ENCODE results near the gene IFNLR1. TPM values are rescaled to one million over a fixed set of nuclear protein-coding genes. Genes with fewer than 3 reads are reported as not detected.

Gene IFNLR1
- total and polyA plus RNA-seq, 2 experiments from 2014 or later: 6.4 to 7.5 TPM

- H2AFZ ChIP-seq: peak overlapping the region; percentile 39
- no peaks in the 10 kb centered on the region for H4K20me1 ChIP-seq (ENCODE audit: insufficient read depth, poor library complexity, severe bottlenecking)
- peak; percentile 94 for DNase-seq (ENCODE audit: low spot score)
- H3K4me3 ChIP-seq: peak overlapping the region; percentile 21
- H3K36me3 ChIP-seq (replicated peaks; ENCODE audit: insufficient read depth, low read depth): no peaks in the 10 kb centered on the region
- 23% methylated on average over 32 of the region's 36 CpGs for WGBS (ENCODE audit: low lambda C conversion rate, missing lambda C conversion rate)
- no peaks in the 10 kb centered on the region for H3K27me3 ChIP-seq
- peak overlapping the region; percentile 98 for H3K27ac ChIP-seq
- H3K9me3 ChIP-seq (ENCODE audit: low read depth): no peaks in the 10 kb centered on the region
- no peaks in the 10 kb centered on the region for H3K9me2 ChIP-seq (replicated peaks; ENCODE audit: insufficient read depth)
- H3K4me2 ChIP-seq: peak overlapping the region; percentile 84
- H3K4me1 ChIP-seq (ENCODE audit: insufficient read depth): peaks cover 11% of the 10 kb centered on the region
- no peaks in the 10 kb centered on the region for H3K79me2 ChIP-seq
- TF ChIP-seq EZH2phosphoT487 (IDR thresholded peaks at IDR 0.05; ENCODE audit: low read depth, severe bottlenecking, unreplicated experiment) (no peak), CTCF (IDR thresholded peaks at IDR 0.05; ENCODE audit: poor library complexity) (peak; percentile 90), EZH2 (IDR thresholded peaks at IDR 0.05; ENCODE audit: borderline replicate concordance) (no peak)
Observed at GRCh38 chr1:24150234-24151174, 36.6 kb downstream of the IFNLR1 start.

- TF ChIP-seq EZH2phosphoT487 (IDR thresholded peaks at IDR 0.05; ENCODE audit: low read depth, severe bottlenecking, unreplicated experiment) (no peak), EZH2 (IDR thresholded peaks at IDR 0.05; ENCODE audit: borderline replicate concordance) (no peak), CTCF (IDR thresholded peaks at IDR 0.05; ENCODE audit: poor library complexity) (no peak)
- peak overlapping the region; percentile 38 for H2AFZ ChIP-seq
- WGBS (ENCODE audit: low lambda C conversion rate, missing lambda C conversion rate): 71% methylated on average over 5 of the region's 5 CpGs
Observed at GRCh38 chr1:24149866-24150233, 37.2 kb downstream of the IFNLR1 start.

GRCh38 chr1:24147816-24148215 is 39.3 kb downstream of the IFNLR1 start:
- no peaks in the 10 kb centered on the region for H3K27me3 ChIP-seq
- H3K36me3 ChIP-seq (replicated peaks; ENCODE audit: insufficient read depth, low read depth): no peaks in the 10 kb centered on the region
- no peaks in the 10 kb centered on the region for H4K20me1 ChIP-seq (ENCODE audit: insufficient read depth, poor library complexity, severe bottlenecking)
- peaks cover 18% of the 10 kb centered on the region for H3K4me1 ChIP-seq (ENCODE audit: insufficient read depth)
- no peak overlapping the region for H2AFZ ChIP-seq
- no peaks in the 10 kb centered on the region for H3K9me2 ChIP-seq (replicated peaks; ENCODE audit: insufficient read depth)
- no peaks in the 10 kb centered on the region for H3K9me3 ChIP-seq (ENCODE audit: low read depth)
- TF ChIP-seq EZH2phosphoT487 (IDR thresholded peaks at IDR 0.05; ENCODE audit: low read depth, severe bottlenecking, unreplicated experiment): no peak
- no peak overlapping the region for H3K4me2 ChIP-seq
- H3K27ac ChIP-seq: no peak overlapping the region
- WGBS (ENCODE audit: low lambda C conversion rate, missing lambda C conversion rate): 75% methylated on average over 6 of the region's 6 CpGs
- no peak for DNase-seq (ENCODE audit: low spot score)
- H3K79me2 ChIP-seq: no peaks in the 10 kb centered on the region
- no peak overlapping the region for H3K4me3 ChIP-seq

More at GRCh38 chr1:24149866-24150233, 37.2 kb downstream of the IFNLR1 start:
- Histone ChIP-seq H3K79me2 (no peaks in the 10 kb centered on the region), H3K9me2 (replicated peaks; ENCODE audit: insufficient read depth) (no peaks in the 10 kb centered on the region), H3K9me3 (ENCODE audit: low read depth) (no peaks in the 10 kb centered on the region), H3K4me2 (peak overlapping the region; percentile 84), H3K27ac (peak overlapping the region; percentile 98), H3K27me3 (no peaks in the 10 kb centered on the region), H4K20me1 (ENCODE audit: insufficient read depth, poor library complexity, severe bottlenecking) (no peaks in the 10 kb centered on the region), H3K4me1 (ENCODE audit: insufficient read depth) (peaks cover 11% of the 10 kb centered on the region), H3K36me3 (replicated peaks; ENCODE audit: insufficient read depth, low read depth) (no peaks in the 10 kb centered on the region), H3K4me3 (no peak overlapping the region)
- peak; percentile 75 for DNase-seq (ENCODE audit: low spot score)

GRCh38 chr1:24147194-24147593 is 39.9 kb downstream of the IFNLR1 start:
- TF ChIP-seq EZH2 (IDR thresholded peaks at IDR 0.05; ENCODE audit: borderline replicate concordance): no peak
- TF ChIP-seq EZH2phosphoT487 (IDR thresholded peaks at IDR 0.05; ENCODE audit: low read depth, severe bottlenecking, unreplicated experiment): no peak
- TF ChIP-seq CTCF (IDR thresholded peaks at IDR 0.05; ENCODE audit: poor library complexity): no peak
- WGBS (ENCODE audit: low lambda C conversion rate, missing lambda C conversion rate): 94% methylated on average over 9 of the region's 9 CpGs
- Histone ChIP-seq H3K9me3 (ENCODE audit: low read depth) (no peaks in the 10 kb centered on the region), H3K4me1 (ENCODE audit: insufficient read depth) (peaks cover 18% of the 10 kb centered on the region), H3K9me2 (replicated peaks; ENCODE audit: insufficient read depth) (no peaks in the 10 kb centered on the region), H3K36me3 (replicated peaks; ENCODE audit: insufficient read depth, low read depth) (no peaks in the 10 kb centered on the region), H2AFZ (no peak overlapping the region), H3K27me3 (no peaks in the 10 kb centered on the region), H3K27ac (no peak overlapping the region), H4K20me1 (ENCODE audit: insufficient read depth, poor library complexity, severe bottlenecking) (no peaks in the 10 kb centered on the region), H3K4me3 (no peak overlapping the region), H3K4me2 (no peak overlapping the region), H3K79me2 (no peaks in the 10 kb centered on the region)
- DNase-seq (ENCODE audit: low spot score): no peak
